Activated CD8-positive, alpha-beta memory T cell treated with anti-CD3 and anti-CD28 coated beads, Interleukin-2, amount 50 U/mL, for 48 hours (primary cell): ENCODE results near the gene KIAA0825.
"Not testable (repeated sequence)": the region's sequence is repeated elsewhere in the genome, so short reads cannot be mapped to it uniquely, and the experiment has no call there.

Experiments
- DNase-seq: peaks from one replicate; pipeline ENCODE4 v3.0.0-alpha.2; 2020

Gene KIAA0825

DNA sequence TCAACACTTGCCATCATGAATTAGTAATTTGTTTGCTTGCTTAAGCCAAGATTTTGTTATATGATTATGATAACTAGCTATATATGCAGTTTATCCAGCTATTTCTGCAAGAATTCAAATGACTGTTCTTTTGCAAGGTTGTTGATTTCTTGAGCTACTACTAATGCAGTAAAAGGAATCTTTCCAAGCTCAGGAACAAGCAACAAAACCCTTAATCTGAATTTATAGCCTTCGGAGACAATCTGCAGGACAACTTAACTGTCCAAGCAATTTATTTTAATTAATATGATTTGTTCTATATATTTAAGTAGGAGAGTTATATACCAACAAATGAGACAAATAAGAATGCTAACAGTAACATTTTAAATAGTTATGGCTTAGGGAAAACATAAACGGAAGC lies 450.3 kb downstream of the KIAA0825 start:
- no peak for DNase-seq

DNA sequence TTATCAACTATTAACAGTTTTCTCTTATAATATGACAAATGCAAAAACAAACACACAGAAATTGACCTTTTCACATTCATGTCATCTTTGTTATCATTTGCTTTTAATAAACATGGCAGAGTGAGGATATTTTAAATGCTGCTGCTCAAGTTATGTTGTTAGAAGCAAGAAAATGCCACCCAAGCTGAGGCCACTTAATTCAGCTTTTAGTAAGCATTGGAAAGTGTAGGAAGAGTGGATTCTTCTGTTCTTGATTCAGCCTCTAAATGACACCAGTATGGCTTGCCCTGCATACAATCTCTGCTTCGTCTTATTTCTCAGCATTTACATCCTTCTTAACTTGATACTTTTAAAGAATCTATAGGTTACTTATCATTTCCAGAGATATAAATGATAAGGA lies 456.6 kb downstream of the KIAA0825 start:
- no peak for DNase-seq

DNA sequence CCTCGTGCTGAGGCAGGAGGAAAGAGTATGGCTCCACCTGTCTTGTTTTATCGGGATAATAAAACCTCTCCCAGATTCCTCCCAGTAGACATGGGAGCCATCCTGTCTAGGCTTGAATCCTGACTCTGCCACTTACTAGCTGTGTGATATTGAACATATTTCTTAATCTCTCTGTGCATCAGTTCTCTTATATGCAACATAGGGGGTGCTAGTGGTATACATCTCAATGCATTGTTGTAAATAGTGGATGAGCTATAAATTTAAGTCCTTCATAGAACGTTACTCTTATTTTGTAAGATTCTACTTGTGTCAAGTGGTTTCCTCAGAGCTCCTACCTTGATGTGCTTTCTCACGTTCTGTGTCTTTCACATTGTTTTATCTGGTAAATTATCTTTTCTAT lies 459.3 kb downstream of the KIAA0825 start:
- no peak for DNase-seq

DNA sequence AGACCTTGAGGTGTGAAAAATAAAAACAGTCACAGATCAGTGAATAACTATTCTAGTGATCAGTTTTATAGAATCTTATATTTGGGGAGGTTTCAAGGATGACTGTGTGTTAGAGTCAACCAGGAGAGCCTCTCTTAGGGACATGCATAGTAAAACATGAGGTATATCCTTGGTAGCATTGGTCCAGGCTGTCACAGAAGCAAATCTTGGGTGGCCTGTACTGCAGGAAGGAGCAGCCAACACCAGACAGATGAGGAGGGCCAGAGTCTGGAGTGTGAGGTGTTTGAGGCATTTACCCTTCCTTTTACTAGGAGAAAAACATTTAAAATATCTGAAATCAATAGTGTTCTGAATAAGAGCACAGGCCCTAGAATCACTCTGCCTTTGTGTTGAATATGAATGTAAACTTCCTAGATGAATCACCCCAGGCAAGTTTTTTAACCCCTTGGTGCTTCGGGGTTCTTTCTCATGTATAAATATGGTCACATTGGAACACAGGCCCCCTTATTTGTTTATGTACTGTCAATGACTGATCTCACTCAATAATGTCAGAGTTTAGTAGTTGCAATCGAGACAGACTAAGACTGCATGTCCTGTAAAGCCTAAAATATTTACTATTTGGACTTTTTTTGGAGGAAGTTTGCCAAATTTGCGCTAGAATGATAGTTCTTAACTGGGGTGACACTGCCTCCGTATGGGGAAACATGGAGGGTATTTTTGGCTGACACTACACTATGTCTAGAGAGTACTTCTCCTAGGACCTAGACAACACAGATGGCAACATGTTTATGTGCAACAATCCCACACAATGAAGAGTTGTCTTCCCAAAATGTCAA lies 460.5 kb downstream of the KIAA0825 start:
- DNase-seq = no peak

DNA sequence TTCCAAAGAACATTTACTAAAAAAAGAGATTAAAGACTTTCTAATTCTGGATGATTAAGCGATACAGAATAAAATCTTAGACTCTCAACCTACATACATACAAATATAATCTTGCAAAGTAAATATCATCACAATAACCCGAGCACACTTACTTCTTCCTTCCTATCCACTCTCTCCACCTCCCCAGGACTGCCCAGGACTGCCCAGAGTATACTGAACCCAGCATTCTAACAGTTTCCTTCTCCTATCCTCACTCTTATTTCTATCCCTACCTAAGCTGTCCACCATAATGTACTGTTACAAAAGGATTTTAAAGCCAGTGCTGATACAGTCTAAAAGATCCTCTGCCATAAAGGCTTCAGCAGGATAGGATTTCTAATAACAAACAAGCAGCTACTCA lies 463.7 kb downstream of the KIAA0825 start:
- no peak for DNase-seq

DNA sequence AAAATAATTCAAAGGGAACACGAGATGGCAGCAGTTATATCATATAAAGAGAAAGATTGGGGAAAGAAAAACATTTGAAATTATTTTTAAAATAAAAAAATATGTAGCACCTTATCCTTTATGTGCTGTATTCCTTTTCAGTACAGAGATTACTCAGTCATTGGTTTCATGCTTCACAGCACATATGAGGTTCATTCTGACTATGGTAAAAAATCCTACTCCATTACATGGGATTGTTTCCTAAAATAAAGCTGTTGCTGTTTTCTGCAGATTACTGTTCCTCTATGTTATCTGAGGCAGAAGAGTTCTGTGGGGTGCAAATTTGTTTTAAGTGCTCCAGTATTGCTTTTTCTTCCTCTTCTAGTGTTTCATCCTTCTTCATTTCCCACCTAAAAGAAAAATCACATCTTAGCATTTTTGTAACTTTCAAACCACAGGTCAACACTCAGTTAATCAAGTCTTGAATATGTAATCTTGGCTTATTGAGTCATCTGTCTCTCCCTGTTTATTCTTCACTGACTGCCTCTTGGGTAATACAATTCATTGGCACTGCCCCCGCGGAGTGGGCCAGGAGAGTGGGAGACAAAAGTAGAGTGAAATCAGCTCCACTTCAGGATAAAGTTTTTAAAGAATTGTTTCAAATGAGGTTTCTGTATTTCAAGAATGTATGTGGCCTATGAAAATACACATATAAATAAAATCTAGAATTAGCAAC lies 464.5 kb downstream of the KIAA0825 start:
- DNase-seq = no peak

DNA sequence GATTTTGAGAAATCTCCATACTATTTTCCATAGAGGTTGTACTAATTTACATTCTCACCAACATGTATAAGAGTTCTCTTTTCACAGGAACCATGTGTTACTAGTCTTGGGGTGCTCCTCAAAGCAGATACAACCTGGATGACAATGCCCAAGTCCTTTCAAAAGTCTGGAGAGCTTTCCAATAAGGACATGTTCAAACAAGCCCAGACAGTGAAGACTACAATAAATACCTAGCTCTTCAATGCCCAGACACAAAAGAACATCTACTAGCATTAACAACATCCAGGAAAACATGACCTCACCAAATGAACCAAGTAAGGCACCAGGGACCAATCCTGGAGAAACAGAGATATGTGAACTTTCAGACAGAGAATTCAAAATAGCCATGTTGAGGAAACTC lies 474.8 kb downstream of the KIAA0825 start:
- DNase-seq = not testable (repeated sequence)

DNA sequence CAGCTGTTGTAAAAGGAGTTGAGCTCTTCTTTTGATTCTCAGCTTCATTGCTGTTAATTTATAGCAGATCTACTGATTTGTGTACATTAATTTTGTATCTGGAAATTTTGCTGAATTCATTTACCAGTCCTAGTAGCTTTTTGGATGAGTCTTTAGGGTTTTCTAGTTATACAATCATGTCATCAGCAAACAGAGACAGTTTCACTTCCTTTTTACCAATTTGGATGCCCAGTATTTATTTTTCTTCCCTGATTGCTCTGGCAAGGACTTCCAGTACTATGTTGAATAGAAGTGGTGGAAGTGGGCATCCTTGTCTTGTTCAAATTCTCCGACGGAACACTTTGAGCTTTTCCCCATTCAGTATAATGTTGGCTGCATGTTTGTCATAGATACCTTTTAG lies 478.1 kb downstream of the KIAA0825 start:
- DNase-seq = no peak

DNA sequence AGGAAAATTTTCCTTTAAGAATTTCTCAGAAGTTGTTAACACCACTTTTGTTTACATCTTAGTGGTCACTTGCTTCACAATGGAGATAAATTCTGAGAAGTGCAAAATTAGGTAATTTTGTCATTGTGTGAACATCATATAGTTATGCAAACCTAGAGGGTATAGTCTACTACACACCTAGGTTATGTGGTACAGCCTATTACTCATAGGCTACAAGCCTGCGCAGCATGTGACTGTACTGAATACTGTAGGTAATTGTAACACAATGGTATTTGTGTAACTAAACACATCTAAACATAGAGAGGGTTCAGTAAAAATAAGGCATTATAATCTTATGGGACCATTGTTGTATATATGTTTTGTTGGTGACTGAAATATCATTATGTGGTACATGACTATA lies 488.3 kb downstream of the KIAA0825 start:
- no peak for DNase-seq

DNA sequence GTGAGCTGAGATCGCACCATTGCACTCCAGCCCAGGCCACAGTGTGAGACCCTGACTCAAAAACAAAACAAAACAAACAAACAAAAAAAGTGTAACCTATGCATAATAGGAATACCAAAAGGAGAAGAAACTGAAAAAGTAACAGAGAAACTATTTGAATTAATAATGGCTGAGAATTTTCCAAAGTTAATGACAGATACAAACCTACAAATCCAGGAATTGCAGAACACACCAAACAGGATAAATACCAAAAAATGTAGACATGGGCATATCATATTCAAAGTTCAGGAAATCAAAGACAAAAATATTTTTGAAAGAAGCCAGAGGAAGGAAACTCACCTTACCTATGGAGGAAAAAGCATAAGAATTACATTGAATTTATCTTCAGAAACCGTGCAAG lies 493.3 kb downstream of the KIAA0825 start:
- DNase-seq = no peak

DNA sequence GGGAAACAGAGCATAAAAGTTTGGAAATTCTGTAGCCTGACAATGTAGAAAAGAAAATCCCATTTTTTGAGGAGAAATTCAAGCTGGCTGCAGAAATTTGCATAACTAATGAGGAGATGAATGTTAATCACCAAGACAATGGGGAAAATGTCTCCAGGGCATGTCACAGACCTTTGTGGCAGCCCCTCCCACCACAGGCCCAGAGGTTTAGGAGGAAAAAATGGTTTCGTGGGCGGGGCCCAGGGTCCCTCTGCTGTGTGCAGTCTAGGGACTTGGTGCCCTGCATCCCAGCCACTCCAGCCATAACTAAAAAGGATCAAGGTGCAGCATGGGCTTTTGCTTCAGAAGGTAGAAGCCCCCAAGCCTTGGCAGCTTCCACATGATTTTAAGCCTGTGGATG lies 502.1 kb downstream of the KIAA0825 start:
- not testable (repeated sequence) for DNase-seq

DNA sequence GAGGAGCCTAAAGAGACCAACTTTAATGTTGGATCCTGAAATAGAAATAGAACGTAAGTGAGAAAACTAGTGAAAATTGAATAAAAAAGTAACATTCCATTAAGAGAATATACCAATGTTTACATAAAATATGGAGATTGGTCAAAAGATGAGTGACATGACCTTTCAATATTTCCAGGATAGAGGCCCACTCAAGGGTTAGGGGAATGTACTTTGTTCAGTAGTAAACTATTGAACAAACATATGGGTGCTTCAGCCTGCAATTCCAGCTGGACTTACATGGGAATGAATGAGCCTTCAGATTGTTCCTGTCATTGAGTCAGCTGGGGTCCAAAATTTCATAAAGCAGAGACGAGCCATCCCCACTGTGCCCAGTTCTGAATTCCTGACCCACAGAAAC lies 505.3 kb downstream of the KIAA0825 start:
- no peak for DNase-seq

DNA sequence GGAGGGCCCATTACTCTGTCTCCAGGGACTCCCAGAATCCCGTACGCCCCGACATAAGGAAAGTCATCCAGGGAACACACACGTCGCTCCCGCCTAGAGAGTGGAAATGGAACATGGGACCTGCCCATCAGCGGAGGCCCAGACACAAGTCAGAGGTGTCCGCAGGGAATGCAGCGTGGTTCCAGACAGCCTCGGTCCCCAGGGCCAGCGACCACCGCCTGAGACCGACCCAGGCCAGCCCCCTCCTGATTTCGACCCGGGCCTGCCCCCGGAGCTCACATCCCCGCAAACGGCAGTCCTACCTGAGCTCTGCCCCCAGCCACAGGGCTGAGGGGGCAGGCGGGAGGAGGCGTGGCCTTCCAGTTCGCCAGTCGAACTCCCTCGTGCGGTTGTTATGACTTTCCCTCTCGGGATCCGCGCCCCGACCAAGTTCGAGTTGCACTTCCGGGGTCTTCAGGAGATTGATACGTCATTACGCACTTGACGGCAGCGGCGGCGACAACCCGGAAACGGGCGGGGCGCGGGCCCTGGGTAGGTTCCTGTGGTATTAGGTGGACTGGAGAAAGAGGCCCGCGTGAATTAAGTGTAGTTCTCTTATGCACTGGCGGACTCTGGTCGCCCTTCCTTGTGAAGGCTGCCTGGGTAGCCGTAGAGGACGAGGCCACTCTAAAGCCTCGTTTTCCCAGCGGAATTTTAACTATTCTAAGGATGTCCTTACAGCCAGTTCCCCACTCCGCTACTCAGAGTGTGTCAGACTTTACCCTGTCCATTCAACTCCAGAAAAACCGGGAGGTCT lies 507.0 kb downstream of the KIAA0825 start:
- DNase-seq = peak; percentile 94

DNA sequence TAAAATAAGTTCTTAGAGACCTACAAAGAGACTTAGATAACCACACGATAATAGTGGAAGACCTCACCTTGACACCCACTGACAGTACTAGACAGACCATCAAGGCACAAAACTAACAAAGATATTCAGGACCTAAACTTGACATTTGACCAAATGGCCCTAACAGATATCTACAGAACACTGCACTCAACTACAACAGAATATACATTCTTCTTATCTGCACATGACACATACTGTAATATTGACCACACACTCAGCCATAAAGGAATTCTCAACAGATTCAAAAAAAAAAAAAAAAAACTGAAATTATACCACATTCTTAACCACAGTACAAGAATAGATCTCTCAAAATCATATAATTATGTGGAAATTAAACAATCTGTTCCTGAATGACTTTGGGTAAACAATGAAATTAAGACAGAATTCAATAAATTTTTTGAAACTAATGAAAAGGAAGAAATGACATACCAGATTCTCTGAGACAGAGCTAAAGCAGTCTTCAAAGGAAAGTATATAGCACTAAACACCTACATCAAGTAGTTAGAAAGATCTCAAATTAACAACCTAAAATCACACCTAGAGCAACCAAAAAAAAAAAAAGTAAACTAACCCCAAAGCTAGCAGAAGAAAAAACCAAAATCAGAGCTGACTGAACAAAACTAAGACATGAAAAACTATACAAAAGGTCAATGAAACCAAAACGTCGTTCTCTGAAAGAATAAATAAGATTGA lies 514.7 kb downstream of the KIAA0825 start:
- no peak for DNase-seq
